ENCODE measurements around the gene TSPAN16. TPM values are rescaled to one million over a fixed set of nuclear protein-coding genes. Genes with fewer than 3 reads are reported as not detected.
A peak's percentile ranks its signal among the peaks of the same experiment; 100 is the strongest.

Gene TSPAN16
- total and polyA plus RNA-seq, 2 of the 13 experiments (the other 11 are each of a cell fraction or from before 2014, with no cell fraction given), result not detected

GRCh38 chr19:11324079-11324661 lies 28.2 kb downstream of the TSPAN16 start (continued):
- TF ChIP-seq ZNF407 (CRISPR knock-in tag; IDR thresholded peaks at IDR 0.05; ENCODE audit: not compliant biosample characterization) (no peak), HCFC1 (IDR thresholded peaks at IDR 0.05; ENCODE audit: low read depth, low read length) (no peak), ZNF552 (CRISPR knock-in tag; IDR thresholded peaks at IDR 0.05; ENCODE audit: borderline replicate concordance) (no peak), ZNF644 (CRISPR knock-in tag; IDR thresholded peaks at IDR 0.05; ENCODE audit: low read depth) (no peak), ZNF83 (CRISPR knock-in tag; IDR thresholded peaks at IDR 0.05; ENCODE audit: borderline replicate concordance) (no peak), MYNN (CRISPR knock-in tag; IDR thresholded peaks at IDR 0.05; ENCODE audit: low read depth) (no peak), STAG1 (CRISPR knock-in tag; IDR thresholded peaks at IDR 0.05) (no peak), NFIC (IDR thresholded peaks at IDR 0.05; ENCODE audit: low read length) (no peak), ZNF678 (CRISPR knock-in tag; IDR thresholded peaks at IDR 0.05) (no peak), HDAC1 (CRISPR knock-in tag; IDR thresholded peaks at IDR 0.05) (no peak), ZFY (CRISPR knock-in tag; IDR thresholded peaks at IDR 0.05) (peak; percentile 56; the same call in 1 of the 2 replicates), MAFK (conservative IDR thresholded peaks at IDR 0.05 in 1 of 2, IDR thresholded peaks at IDR 0.05 in 1 of 2; ENCODE audit: low read length in 2 of 2) (no peak), HOXA3 (CRISPR knock-in tag; IDR thresholded peaks at IDR 0.05) (peak; percentile 52; the same call in 1 of the 2 replicates), KDM5B (CRISPR knock-in tag; IDR thresholded peaks at IDR 0.05; ENCODE audit: borderline replicate concordance) (no peak; the same call in 1 of the 2 replicates), ZBTB42 (CRISPR knock-in tag; IDR thresholded peaks at IDR 0.05) (no peak), ZFP62 (CRISPR knock-in tag; IDR thresholded peaks at IDR 0.05) (no peak), SRSF9 (IDR thresholded peaks at IDR 0.05; ENCODE audit: borderline replicate concordance, insufficient read depth, low read depth, low read length, poor library complexity, severe bottlenecking) (no peak), ATF4 (CRISPR knock-in tag; IDR thresholded peaks at IDR 0.05) (peak in 1 of 2 experiments; percentile 96; a peak in 2 of 4 replicates), PCBP2 (optimal IDR thresholded peaks at IDR 0.05; ENCODE audit: low read depth, low read length, poor library complexity, severe bottlenecking) (no peak), TMF1 (CRISPR knock-in tag; IDR thresholded peaks at IDR 0.05; ENCODE audit: low read depth) (no peak), GABPB1 (CRISPR knock-in tag; IDR thresholded peaks at IDR 0.05) (peak; percentile 64), FOXJ3 (CRISPR knock-in tag; IDR thresholded peaks at IDR 0.05; ENCODE audit: borderline replicate concordance) (peak; percentile 46; the same call in 1 of the 2 replicates), ZFP37 (CRISPR knock-in tag; IDR thresholded peaks at IDR 0.05; ENCODE audit: borderline replicate concordance) (no peak)
